ENCODE results near the gene RNF115.

Gene RNF115

GRCh38 chr1:145701306-145701862 is 122.5 kb downstream of the RNF115 start:
- no peak for DNase-seq (ENCODE audit: low read depth in 2 of 2)

- DNase-seq (ENCODE audit: low read depth in 2 of 2): no peak
These were observed 127.3 kb downstream of the RNF115 start for GRCh38 chr1:145696630-145696960.

GRCh38 chr1:145695821-145696629 is 127.9 kb downstream of the RNF115 start:
- no peak for DNase-seq (ENCODE audit: low read depth in 2 of 2)

- no peak for DNase-seq (ENCODE audit: low read depth in 2 of 2)
These were observed 131.0 kb downstream of the RNF115 start for GRCh38 chr1:145692785-145693443.

- DNase-seq (ENCODE audit: low read depth in 2 of 2): peak; percentile 11 to 31
These were observed 133.0 kb downstream of the RNF115 start for GRCh38 chr1:145690587-145691558.

GRCh38 chr1:145689922-145690321 is 134.0 kb downstream of the RNF115 start:
- no peak for DNase-seq (ENCODE audit: low read depth in 2 of 2)

GRCh38 chr1:145688924-145689323 is 135.0 kb downstream of the RNF115 start:
- no peak for DNase-seq (ENCODE audit: low read depth in 2 of 2)
